SHP77 (cell line): ENCODE results near the gene GMDS.

Experiments used
- DNase-seq, 2 experiments: peaks; one replicate each; lab custom pipeline; 2025; lab: John Stamatoyannopoulos, UW

GMDS gene

DNA sequence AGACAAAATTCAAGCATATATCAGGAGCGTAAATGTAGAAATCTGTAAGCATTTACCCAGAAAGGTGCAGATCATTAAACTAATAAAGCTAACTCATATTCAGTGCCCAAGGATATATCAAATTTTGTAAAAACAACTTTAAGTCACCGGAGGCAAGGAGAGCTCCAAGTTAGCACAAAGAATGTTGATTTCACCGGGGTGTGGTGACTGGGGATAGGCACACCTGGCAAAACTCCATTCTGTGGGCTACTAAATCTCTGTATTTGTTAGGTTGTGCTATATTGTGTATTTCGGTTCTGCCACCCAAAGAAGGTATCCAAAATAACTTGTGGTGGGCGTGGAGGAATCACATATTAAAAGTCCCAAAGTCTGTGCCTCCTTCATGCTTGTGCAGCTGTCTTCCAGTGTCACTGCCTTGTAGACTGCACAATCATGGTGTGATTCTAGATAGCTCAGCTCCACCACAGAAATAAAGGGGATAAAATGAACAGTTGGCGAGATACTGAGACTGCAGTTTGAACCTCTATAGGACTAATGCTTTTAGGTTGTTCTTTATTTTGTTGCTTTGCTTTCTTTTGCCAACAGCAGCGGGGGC lies 111.6 kb downstream of the GMDS start:
- no peak for DNase-seq

DNA sequence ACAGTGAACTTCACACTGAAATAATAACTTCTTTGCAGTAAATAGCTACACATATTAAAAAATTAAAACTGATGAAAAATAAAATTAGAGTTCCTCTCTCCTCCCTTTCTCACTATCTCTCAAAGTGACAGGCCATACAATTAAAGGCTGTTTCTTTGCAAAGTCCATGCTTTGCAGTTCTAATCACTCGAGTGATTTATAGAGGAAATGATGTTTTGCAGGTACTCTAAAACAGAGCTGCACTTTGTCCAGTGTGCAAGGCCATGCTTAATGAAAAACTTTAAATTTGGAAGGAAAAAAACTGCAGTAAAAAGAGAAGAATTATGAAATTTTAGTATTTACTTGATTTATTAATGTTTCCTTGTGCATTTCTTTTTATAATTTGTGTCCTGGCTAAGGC lies 112.5 kb downstream of the GMDS start:
- no peak for DNase-seq

DNA sequence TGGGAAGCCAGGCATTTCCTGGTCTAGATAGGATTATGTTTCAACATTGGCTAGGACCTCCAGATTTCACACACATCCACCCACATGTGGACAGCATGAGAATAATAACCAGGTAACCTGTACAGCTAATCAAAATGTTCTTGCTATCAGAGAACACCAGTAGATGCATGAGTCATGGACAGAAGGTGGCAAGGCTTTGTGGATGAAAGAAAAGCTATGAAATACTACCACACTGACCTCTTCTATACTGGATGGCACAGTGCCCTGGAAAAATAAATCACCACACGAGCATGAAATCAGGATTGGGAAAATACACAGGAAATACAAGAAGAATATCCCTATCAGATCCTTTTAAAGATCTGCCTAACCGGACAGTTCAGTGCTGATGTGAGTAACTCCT lies 113.0 kb downstream of the GMDS start:
- DNase-seq, result no peak

DNA sequence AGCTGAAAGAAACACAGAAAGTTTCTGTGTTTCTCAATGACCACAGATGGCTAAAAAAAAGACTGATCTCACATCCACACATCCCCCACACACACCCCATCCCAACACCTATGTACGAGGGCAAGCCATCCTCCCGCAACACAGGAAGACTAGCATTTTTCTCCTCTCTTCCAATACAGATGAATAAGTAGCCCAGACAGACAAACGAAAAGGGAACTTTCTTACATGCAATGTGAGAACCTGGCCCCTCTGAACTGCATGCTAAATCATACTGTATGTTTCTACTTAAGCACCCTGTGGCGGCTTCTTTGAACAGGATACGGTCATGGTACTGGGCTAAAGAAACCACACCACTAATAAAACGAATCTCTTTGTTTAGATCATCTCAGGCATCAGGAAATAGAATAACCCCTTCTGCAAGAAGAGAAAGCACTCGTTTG lies 116.2 kb downstream of the GMDS start:
- DNase-seq, result no peak

DNA sequence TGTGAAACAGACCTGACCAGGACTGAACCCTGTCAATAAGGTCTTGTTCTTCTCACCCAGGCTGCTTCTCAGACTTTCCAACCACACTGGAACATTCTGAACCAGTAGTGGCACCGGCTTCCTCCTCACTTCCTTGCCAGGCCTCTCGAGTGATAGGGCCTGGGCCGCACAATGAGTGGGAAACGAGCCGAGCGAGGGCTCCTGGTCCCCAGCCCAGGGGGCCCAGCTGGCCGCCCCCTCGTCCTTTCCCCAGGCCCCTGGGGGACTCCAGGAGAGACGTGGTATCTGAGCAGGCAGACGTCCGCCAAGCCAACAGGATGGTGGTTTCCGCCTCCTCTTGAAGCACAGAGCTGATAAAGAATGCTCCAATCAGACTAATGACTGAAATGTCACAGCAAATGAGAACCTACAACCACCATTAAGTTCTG lies 117.9 kb downstream of the GMDS start:
- no peak for DNase-seq

DNA sequence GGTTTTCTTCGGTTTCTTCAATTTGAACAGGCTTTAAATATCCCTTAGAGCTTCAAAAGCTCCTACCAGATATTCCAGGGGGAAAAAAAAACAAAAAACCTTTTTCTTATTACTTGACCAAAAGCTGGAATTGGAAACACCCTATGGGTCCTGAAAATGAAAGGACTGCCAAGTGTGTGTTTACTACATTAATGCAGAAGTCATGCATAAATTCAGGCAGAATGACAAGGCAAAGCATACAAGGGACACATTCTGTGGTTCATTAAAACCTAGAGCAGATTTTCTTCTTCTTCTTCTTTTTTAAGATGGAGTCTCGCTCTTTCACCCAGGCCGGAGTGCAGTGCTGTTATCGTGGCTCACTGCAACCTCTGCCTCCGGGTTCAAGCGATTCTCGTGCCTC lies 119.1 kb downstream of the GMDS start:
- DNase-seq, result no peak

DNA sequence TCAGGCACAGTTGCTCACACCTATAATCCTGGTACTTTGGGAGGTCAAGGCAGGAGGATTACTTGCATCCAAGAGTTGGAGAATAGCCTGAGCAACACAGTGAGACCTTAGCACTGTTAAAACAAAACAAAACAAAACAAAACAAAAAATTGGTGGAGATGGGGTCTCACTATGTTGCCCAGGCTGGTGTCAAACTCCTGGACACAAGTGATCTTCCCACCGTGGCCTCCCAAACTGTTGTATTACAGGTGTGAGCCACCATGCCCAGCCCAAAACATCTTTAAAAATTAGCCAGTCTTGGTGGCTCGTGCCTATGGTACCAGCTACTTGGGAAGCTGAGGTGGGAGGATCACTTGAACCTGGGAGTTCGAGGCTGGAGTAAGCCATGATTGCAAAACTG lies 120.2 kb downstream of the GMDS start:
- DNase-seq, result no peak

DNA sequence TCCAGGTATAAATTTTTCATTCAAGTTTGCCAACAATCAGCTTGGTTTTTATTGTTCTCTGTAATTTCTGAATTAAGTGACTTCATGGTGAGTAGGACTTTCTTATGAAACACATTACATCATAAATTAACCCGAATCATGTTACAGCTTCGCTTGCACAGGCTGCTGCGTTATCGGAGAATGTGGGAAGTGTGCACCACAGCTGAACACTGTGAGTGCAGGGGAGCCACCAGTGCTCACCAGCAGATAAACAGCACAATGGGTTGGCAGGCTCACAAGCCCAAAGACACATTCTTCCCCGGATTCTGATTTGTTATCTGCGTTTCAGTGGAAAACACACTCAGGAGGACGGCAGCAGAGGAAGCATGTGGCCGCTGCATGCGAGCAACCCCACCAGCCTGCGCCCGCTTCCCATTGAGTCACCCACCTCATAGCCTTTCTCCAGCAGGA lies 121.1 kb downstream of the GMDS start:
- DNase-seq, result no peak

DNA sequence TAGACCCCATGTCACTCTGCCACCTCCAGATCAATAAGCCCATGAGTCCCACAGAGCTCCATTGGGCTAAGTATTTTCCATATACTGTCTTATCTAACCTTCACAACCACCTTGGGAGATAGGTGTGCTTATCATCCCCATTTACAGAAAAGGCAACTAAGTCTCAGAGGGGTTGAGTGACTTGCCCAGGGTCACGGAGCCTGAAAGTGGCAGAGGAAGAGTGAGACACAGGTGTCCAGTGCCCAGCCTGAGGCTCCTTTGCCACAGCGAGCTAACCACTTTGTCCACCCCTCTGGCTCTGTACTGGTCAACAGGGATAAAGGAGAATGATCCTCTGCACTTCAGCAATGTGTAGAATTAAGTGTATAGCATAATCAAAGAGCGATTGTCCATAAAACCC lies 124.5 kb downstream of the GMDS start:
- DNase-seq, result no peak

DNA sequence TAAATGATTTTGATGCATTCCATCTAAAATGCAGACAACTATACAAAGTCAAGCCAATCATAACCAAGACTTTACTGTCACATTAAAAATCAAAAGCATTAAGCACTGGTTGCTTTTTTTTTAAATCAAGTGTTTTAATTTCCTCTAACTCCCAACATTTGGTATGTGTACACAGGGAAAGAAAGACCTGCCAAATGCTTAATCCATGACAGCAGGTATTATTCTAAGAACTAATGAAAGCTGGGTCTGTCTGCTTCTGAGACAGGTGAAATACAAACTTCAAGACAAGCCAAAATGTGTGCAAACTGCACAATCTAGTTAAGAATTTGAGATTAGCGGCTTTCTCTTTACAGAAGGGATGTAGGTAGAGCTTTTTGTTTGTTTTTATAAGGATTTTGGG lies 126.1 kb downstream of the GMDS start:
- DNase-seq, result no peak

DNA sequence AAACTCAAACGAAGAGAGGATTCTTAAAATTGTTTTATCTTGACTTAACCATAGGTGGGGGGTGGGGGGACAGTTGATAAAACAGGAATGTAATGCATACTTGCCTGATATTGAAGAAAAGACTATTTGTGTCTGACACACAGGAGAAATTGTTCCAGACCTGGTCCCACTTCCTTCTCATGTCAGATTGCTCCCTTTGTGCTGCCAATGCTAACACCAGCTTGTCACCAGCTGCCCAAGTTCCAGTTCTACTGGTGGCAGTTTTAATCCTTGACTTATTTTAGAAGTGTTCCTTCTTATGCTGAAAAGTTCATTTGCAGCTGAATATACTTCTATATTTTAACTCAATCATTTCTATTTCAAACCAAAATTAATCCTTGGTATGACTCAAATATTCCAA lies 127.3 kb downstream of the GMDS start:
- DNase-seq, result no peak

DNA sequence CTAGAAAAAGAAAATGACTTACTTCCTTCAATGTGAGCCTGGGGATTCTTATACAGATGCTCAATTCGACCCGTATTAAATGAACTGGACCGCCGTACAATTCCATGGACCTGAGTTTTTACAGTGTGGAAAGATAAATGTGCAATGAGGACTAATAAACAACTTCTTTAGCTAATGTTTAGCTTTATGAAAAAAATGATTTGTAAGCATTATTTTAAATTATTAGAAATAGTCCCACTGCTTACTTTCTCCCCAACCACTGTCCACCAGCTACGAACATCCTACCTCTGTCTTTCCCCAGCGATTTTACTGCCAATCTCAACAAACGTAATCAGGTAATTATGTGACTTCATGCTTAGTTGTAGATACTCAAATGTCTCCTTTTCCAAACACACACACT lies 128.0 kb downstream of the GMDS start:
- no peak for DNase-seq

DNA sequence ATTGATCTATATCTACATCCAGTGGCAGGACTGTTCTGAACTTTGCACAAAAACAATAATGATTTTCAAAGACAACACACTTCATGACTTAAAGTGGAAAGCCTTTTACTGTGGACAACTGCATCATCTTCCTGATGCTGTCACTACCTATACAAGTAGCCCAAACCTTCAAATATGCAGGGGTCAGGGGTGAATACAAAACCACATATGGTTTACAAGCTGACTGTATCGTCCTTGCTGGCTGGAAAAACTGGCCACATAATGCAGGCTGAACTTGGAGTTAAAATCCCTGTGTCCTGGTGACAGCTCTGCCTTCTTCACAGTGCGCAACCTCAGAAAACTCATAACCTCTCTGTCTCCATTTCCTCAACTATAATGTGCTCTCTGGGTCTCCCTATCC lies 128.9 kb downstream of the GMDS start:
- DNase-seq, result no peak

DNA sequence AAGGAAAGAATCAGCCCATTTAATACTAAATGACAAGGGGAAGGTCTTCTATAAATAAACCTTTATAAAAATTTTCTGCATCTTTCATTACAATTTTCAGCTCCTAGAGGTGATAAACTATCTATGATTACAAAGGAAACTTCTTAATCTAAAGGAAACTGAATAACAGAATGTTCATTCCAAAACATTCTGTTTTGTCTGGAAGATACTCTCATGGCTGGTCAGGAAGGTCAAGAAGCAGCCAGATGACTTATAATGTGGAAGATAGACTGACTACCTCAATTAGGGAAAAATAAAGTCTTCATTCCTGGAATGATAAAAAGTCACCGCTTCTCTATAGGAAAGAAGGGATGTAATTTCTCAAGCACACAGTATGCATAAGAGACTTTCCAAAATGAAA lies 131.3 kb downstream of the GMDS start:
- DNase-seq, result no peak

DNA sequence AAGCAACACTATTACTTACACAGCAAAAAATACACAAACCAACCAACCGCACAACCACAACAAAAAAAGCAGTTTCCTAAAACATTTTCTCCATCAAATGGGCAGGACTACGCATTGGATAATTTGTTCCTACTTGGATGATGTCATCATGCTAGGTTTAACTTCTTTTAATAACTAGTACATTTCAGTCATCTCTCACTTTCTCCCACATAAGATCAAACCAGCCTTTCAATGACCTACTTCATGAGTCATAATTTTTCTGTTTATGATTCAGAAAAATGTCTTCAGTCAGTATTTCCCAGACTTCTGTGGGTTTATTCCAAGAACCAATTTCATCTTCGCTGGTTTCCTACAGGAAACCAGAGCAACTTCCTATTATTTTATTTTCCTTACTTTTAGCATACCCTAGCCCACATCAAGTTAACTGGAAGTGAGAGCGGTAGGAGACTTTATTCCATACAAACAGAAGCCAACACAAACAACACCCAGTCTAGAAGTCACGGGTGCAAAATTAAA lies 134.2 kb downstream of the GMDS start:
- DNase-seq, result no peak

DNA sequence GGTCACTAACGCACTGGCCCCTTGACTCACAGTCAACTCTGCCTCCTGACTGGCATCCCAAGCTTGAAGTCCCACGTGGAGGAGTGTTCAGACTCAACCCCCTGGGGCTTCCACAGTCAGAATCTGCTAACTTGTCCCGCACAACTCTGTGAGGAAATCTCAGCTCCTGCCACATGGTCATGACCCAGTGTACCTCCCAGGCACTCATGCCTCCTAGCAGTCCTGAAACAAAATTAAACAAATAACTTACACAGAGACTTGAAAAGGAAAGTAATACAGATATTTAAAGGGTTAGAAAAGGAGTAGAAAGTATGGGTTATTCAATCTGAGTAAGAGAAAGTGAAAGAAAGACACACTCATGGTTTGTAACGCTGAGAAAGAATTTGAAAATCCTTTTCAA lies 134.9 kb downstream of the GMDS start:
- DNase-seq, result no peak

DNA sequence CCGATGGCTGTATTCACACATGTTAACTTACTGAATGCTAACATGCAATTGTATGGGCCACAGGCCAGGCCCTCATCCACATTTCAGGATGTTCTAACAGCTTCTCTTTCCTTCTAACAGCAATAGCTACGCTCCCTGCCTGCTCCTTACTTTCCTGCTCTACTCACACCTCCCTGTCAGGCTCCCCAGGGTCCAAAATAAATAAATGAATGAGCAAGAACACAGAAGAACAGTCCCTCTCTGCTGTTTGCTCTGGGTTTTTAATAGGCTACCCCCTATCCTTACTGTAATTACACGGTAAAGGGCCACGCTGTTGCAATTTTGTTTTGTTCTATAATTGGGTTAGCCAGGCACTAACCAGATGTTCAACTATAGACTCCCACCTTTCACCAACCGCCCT lies 135.6 kb downstream of the GMDS start:
- no peak for DNase-seq

DNA sequence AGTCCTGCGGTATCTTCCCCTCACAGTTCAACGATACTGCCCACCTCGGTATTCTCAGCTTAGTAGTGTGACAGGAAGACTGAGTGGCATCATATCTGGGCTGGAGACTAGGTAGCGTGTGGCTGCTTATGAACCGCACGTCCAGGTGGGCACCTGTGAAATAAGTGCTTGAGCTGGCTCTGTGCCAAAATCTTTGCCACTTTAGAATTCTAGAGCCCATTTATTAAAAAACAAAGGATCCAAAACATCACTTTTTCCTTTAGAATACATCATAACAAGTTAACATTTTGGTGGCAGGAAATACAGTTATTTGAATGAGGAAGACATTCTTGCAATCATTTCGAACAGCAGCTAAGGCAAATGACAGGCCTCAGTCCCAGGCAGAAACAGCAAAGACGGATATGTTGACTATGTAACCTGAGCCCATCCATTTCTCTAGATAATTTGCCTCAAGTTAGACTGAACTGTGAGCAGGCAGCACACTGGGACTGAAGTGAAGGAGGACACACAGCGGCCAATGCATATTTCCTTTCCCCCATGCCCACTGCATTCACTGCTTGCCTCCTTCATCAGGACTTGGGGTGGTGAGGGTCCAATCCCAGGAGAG lies 136.6 kb downstream of the GMDS start:
- peak; percentile 82 to 86 for DNase-seq

DNA sequence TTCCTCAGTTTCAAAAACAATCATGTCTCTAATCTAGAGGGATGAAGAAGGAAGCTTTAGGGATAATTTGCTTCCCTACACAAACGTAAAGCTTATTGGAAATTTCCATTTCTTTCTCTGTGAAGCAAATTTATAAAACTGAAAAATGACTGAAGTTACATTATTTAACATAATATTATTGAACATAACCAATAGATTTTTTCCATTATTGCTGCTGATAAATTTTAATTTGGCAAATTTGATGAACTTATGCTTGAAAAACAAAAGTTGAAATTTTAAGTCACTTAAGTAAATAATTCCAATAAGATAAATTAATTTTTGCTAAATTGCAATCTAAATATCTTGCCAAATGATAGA lies 140.9 kb downstream of the GMDS start:
- DNase-seq, result no peak

DNA sequence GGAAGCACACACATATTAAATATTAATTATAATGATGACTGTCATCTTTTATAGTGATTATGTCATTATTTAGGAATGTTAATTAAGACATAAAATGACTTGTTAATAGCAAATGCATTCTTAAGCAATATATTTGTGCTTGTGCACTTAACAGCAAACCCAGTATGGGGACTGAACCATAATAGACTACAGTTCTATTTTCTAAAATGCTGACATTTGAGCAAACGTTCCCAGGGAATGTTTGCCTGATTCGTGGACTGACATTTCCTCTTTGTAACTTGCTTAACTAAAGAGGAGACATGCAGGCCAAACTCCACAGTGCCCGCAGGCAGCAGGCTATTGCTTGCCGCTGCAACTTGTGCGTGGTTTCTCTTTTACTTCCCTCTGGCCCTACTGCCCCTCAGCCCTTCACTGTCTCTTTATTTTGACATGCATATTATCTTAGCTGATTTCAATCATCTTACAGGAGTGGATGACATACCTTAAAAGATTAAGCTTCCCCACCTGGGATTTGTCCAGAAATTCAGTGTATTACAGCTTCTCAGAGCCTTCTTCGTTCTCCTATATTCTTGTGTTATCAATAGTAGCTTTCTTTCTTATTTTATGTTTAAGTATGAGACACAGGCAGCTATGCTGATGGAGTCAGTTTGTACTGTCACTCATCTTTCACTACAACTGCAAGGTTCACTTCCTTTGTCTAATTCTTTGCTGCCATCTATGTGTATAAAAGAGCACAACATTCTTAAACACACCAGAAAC lies 141.5 kb downstream of the GMDS start:
- DNase-seq, result peak; percentile 65 to 67

DNA sequence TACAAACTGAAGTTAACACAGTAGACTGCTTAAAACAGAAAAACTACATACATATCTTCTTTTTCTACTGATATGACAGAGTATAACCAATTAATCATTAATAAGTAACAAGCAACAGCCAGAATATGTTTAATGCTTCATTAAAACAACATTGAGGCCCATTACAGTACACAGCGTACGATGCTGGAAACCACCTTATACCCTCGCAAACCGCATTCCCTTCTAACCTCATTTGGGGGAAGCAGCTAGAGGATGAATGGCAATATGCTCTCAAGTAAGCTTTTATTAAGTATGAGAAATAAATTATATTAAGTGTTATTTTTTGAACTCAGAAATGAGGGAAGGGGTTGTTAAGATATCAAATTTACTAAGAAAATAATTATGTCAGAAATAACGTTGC lies 142.4 kb downstream of the GMDS start:
- peak in 1 of 2 experiments; percentile 5 for DNase-seq

DNA sequence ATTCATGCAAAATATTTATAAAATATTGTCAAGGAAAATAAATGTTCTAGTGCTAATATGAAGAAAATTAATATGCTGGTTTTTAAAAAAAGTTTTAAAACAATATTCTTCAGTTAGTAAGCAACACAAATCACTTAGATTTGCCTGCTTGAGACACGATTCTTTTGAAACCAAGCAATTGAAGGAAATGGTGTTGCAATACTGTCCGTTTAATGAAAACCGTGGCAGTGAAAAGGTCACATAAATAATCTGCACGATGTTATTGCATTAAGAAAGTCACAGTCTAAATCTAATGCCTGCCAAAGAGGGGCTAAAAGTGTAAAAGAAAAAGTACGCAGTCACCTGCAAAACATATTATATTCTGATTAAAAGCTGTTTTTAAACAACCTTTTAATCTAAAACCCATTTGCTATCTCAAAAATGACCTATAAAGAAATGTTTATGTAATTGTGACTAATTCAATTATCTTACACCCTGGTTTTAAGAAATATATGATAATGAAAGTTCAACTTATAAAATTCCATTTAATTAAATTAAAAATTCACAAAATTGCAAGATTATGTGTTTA lies 143.0 kb downstream of the GMDS start:
- DNase-seq, result peak in 1 of 2 experiments; percentile 7

DNA sequence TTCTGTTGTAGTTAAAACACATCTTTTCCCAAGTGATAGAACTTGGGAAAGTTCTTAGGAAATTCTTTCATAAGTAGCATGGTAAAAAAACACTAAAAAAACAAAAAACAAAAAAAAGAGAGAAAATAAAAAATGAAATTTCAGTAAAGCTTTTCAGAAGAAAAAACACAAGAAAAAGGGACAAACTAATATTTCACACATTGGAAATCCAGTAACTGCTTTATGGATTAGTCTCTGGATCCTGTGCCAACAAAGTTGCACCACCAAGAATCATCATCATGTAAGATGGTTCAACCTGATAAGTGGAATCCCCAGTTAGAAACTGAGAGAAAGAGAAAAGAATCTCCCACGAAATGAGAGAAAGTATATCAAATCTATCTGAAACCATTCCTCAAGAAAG lies 144.2 kb downstream of the GMDS start:
- DNase-seq, result no peak
